CD4-positive, alpha-beta memory T cell (primary cell): ENCODE data around the gene MYLK. TPM values are rescaled to one million over a fixed set of nuclear protein-coding genes. Genes with fewer than 3 reads are reported as not detected.

Experiments
- CTCF ChIA-PET: fragments of 350-600 bp; sonication (Branson Sonifier 250); formaldehyde crosslinking; loops from one replicate; lab custom pipeline; 2021; ENCODE audit warnings: inconsistent platforms; ENCODE audit not compliant: partially characterized antibody; lab: Charles Lee
- POLR2A ChIA-PET: fragments of 350-600 bp; sonication (Branson Sonifier 250); formaldehyde crosslinking; loops from one replicate; lab custom pipeline; 2021; ENCODE audit not compliant: partially characterized antibody; lab: Charles Lee
- DNase-seq, 5 donors: peaks; one replicate each; pipeline versions ENCODE4 v3.0.0 to v3.0.0-alpha.2; 2020 to 2022; ENCODE audit warnings: mixed read lengths in 1 of 5
- H3K27ac ChIP-seq: one replicate; pipeline ENCODE4 v1.7.0; 2013; ENCODE audit warnings: low read depth, low read length
- H3K27me3 ChIP-seq: 2 replicates; pipeline ENCODE4 v1.7.0; 2013; ENCODE audit warnings: mild to moderate bottlenecking, low read length, moderate library complexity; ENCODE audit not compliant: insufficient read depth
- H3K36me3 ChIP-seq: 2 replicates; pipeline ENCODE4 v1.7.0; 2013; ENCODE audit warnings: mild to moderate bottlenecking, low read length, moderate library complexity; ENCODE audit not compliant: insufficient read depth
- H3K4me1 ChIP-seq: 2 replicates; pipeline ENCODE4 v1.7.0; 2013; ENCODE audit warnings: mild to moderate bottlenecking, low read length, moderate library complexity; ENCODE audit not compliant: insufficient read depth
- H3K4me3 ChIP-seq, 2 donors: one replicate each; pipeline ENCODE4 v1.7.0; 2013; ENCODE audit warnings: low read length in 2 of 2, mild to moderate bottlenecking in 1 of 2
- H3K9me3 ChIP-seq, 2 donors: one replicate each; pipeline ENCODE4 v1.7.0; 2013; ENCODE audit warnings: low read length in 2 of 2, control low read depth in 1 of 2; ENCODE audit not compliant: control insufficient read depth in 1 of 2
- H3K27ac Mint-ChIP-seq, 7 donors: one replicate each; pipeline ENCODE4 v1.8.0; 2020 to 2021; ENCODE audit warnings: mixed read lengths in 7 of 7, mild to moderate bottlenecking in 6 of 7, inconsistent platforms in 3 of 7, moderate library complexity in 3 of 7
- H3K27me3 Mint-ChIP-seq, 2 donors: one replicate each; pipeline ENCODE4 v1.8.0; 2020 to 2021; ENCODE audit warnings: mixed read lengths in 2 of 2
- H3K36me3 Mint-ChIP-seq, 2 donors: one replicate each; pipeline ENCODE4 v1.8.0; 2020 to 2021; ENCODE audit warnings: mixed read lengths in 2 of 2, inconsistent platforms in 1 of 2, mild to moderate bottlenecking in 1 of 2
- H3K4me1 Mint-ChIP-seq, 4 donors: one replicate each; pipeline ENCODE4 v1.8.0; 2020 to 2021; ENCODE audit warnings: mixed read lengths in 4 of 4, mild to moderate bottlenecking in 1 of 4
- H3K4me3 Mint-ChIP-seq, 8 donors: one replicate each; pipeline ENCODE4 v1.8.0; 2020 to 2021; ENCODE audit warnings: mixed read lengths in 8 of 8, mild to moderate bottlenecking in 7 of 8, moderate library complexity in 6 of 8, inconsistent platforms in 3 of 8
- H3K9me3 Mint-ChIP-seq, 8 donors: one replicate each; pipeline ENCODE4 v1.8.0; 2020 to 2021; ENCODE audit warnings: mixed read lengths in 8 of 8, mild to moderate bottlenecking in 5 of 8, inconsistent platforms in 3 of 8, moderate library complexity in 1 of 8
- intact Hi-C: fragments of 100-400 bp; cut with micrococcal nuclease; formaldehyde crosslinking; loops from one replicate; pipeline ENCODE4 v1.15.1; 2023
- polyA plus RNA-seq, 2 donors: library from polyadenylated mRNA; unstranded; fragments of 300-500 nt; fragmentation: Illumina TruSeq; gene quantifications; one replicate each; pipeline ENCODE4 v1.2.3, GENCODE V29; 2021
- total RNA-seq, 2 experiments: library from RNA; stranded (reverse); gene quantifications; one replicate each; pipeline ENCODE4 v1.2.3, GENCODE V29; 2021

Gene MYLK
- total and polyA plus RNA-seq, 4 experiments from 2014 or later, result 0.18 TPM; not detected in 3

DNA sequence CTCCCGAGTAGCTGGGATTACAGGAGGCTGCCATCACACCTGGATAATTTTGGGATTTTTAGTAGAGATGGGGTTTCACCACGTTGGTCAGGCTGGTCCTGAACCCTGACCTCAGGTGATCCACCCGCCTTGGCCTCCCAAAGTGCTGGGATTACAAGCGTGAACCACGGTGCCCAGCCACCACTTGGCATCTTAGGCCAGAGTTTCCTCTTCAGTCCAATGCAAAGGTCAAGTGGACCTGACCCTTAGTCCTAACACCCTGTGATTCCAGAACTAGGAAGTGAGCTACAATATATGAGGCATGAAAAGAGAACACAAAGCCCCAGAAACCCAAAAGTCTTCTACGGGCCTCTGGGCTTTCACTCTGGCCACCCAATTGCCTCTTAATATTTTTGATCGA, 5.3 kb downstream of the MYLK start:
- peaks cover 3 to 14% (median 6%) of the 10 kb centered on the region in 4 donors for H3K4me1 Mint-ChIP-seq
- H3K4me3 ChIP-seq, result no peak overlapping the region
- DNase-seq, result no peak
- H3K4me3 Mint-ChIP-seq, result no peak overlapping the region
- H3K27ac ChIP-seq, result no peak overlapping the region
- no peaks in the 10 kb centered on the region for H3K36me3 Mint-ChIP-seq
- H3K27ac Mint-ChIP-seq, result no peak overlapping the region
- peaks cover 28% of the 10 kb centered on the region in 2 donors for H3K27me3 Mint-ChIP-seq
- H3K4me1 ChIP-seq, result peaks cover 7% of the 10 kb centered on the region
- no peaks in the 10 kb centered on the region for H3K36me3 ChIP-seq
- peaks cover 0 to 3% (median 0%) of the 10 kb centered on the region in 8 donors for H3K9me3 Mint-ChIP-seq
- H3K9me3 ChIP-seq, result no peaks in the 10 kb centered on the region
- ChIA-PET POLR2A (no interaction called here), CTCF (no interaction called here)
- peaks cover 6% of the 10 kb centered on the region for H3K27me3 ChIP-seq
- intact Hi-C loops, result no loop called here

DNA sequence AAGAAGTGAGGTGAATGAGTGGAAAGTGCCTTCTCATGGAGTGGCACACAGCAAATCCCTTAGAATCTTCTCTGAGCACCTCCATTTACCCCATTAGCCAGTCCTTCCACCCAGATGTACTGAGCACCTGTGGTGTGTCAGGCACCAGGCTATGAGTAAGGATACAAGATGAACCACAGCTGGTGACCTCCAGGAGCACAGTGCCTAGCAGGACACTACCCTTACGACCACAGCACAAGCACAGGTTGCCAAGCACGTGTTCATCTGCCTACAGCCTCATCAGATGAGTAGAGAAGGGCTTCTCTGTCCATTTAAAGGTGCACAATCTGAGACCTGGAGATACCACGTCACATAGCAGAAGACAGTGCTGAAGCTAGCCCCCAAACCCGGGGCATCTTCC, 6.2 kb downstream of the MYLK start:
- H3K9me3 Mint-ChIP-seq, result no peaks in the 10 kb centered on the region
- Histone ChIP-seq H3K36me3 (no peaks in the 10 kb centered on the region), H3K27ac (no peak overlapping the region), H3K4me1 (no peaks in the 10 kb centered on the region), H3K4me3 (no peak overlapping the region), H3K9me3 (no peaks in the 10 kb centered on the region), H3K27me3 (no peaks in the 10 kb centered on the region)
- H3K27ac Mint-ChIP-seq, result no peak overlapping the region
- POLR2A ChIA-PET, result no interaction called here
- CTCF ChIA-PET, result no interaction called here
- H3K36me3 Mint-ChIP-seq, result no peaks in the 10 kb centered on the region
- intact Hi-C loops, result no loop called here
- DNase-seq, result no peak
- H3K4me1 Mint-ChIP-seq, result peaks cover 0 to 5% (median under 1%) of the 10 kb centered on the region in 4 donors
- peaks cover 23% of the 10 kb centered on the region in 2 donors for H3K27me3 Mint-ChIP-seq
- H3K4me3 Mint-ChIP-seq, result no peak overlapping the region

- Mint-ChIP-seq H3K4me3 (no peak overlapping the region), H3K4me1 (peaks cover 0 to under 1% (median 0%) of the 10 kb centered on the region in 4 donors), H3K36me3 (no peaks in the 10 kb centered on the region), H3K27ac (no peak overlapping the region), H3K9me3 (no peaks in the 10 kb centered on the region), H3K27me3 (peaks cover 19 to 20% of the 10 kb centered on the region in 2 donors)
- Histone ChIP-seq H3K27me3 (no peaks in the 10 kb centered on the region), H3K36me3 (no peaks in the 10 kb centered on the region), H3K27ac (no peak overlapping the region), H3K4me1 (no peaks in the 10 kb centered on the region), H3K9me3 (no peaks in the 10 kb centered on the region), H3K4me3 (no peak overlapping the region)
- DNase-seq, result no peak
- CTCF ChIA-PET, result no interaction called here
- POLR2A ChIA-PET, result no interaction called here
- intact Hi-C loops, result no loop called here
These were observed 6.7 kb downstream of the MYLK start for GRCh38 chr3:123877466-123877865.

GRCh38 chr3:123876858-123877257, 7.3 kb downstream of the MYLK start:
- H3K9me3 ChIP-seq, result no peaks in the 10 kb centered on the region
- H3K4me3 Mint-ChIP-seq, result no peak overlapping the region
- H3K36me3 Mint-ChIP-seq, result no peaks in the 10 kb centered on the region
- intact Hi-C loops, result no loop called here
- H3K27ac ChIP-seq, result no peak overlapping the region
- no peaks in the 10 kb centered on the region for H3K27me3 ChIP-seq
- no peak overlapping the region for H3K27ac Mint-ChIP-seq
- POLR2A ChIA-PET, result no interaction called here
- no peak overlapping the region for H3K4me3 ChIP-seq
- H3K4me1 ChIP-seq, result no peaks in the 10 kb centered on the region
- no peaks in the 10 kb centered on the region for H3K4me1 Mint-ChIP-seq
- no peak for DNase-seq
- peaks cover 0 to 2% (median 0%) of the 10 kb centered on the region in 8 donors for H3K9me3 Mint-ChIP-seq
- CTCF ChIA-PET, result no interaction called here
- no peaks in the 10 kb centered on the region for H3K36me3 ChIP-seq
- H3K27me3 Mint-ChIP-seq, result peaks cover 15 to 17% of the 10 kb centered on the region in 2 donors

- Mint-ChIP-seq H3K4me1 (no peaks in the 10 kb centered on the region), H3K36me3 (no peaks in the 10 kb centered on the region), H3K4me3 (no peak overlapping the region), H3K9me3 (peaks cover 0 to 2% (median 0%) of the 10 kb centered on the region in 8 donors), H3K27me3 (peaks cover 3 to 12% of the 10 kb centered on the region in 2 donors), H3K27ac (no peak overlapping the region)
- Histone ChIP-seq H3K4me3 (no peak overlapping the region), H3K36me3 (no peaks in the 10 kb centered on the region), H3K27me3 (no peaks in the 10 kb centered on the region), H3K9me3 (no peaks in the 10 kb centered on the region), H3K4me1 (no peaks in the 10 kb centered on the region), H3K27ac (no peak overlapping the region)
- CTCF ChIA-PET, result no interaction called here
- DNase-seq, result no peak
- POLR2A ChIA-PET, result no interaction called here
- intact Hi-C loops, result no loop called here
These were observed 11.5 kb downstream of the MYLK start for GRCh38 chr3:123872621-123873020.

DNA sequence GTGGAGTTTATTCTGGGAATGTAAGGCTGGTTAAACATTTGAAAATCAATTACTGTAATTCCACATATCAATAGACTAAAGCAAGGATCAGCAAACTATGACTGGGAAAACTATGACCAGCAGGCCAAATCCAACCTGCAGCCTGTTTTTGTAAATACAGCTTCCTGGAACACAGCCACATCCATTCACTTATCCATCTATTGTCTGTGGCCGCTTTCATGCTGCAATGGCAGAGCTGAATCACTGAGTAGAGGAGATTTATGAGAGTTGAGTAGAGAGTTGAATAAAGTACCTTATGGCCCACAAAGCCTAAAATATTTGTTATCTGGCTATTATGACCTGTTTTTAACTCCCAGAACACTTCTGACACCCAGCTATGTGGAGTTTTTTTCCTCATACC, 12.2 kb downstream of the MYLK start:
- no peak overlapping the region for H3K4me3 Mint-ChIP-seq
- Histone ChIP-seq H3K9me3 (no peaks in the 10 kb centered on the region), H3K36me3 (no peaks in the 10 kb centered on the region), H3K27ac (no peak overlapping the region), H3K4me1 (no peaks in the 10 kb centered on the region), H3K27me3 (no peaks in the 10 kb centered on the region), H3K4me3 (no peak overlapping the region)
- ChIA-PET CTCF (no interaction called here), POLR2A (no interaction called here)
- peaks cover 3 to 12% of the 10 kb centered on the region in 2 donors for H3K27me3 Mint-ChIP-seq
- no peak for DNase-seq
- intact Hi-C loops, result no loop called here
- peaks cover 0 to 2% (median 0%) of the 10 kb centered on the region in 8 donors for H3K9me3 Mint-ChIP-seq
- H3K4me1 Mint-ChIP-seq, result no peaks in the 10 kb centered on the region
- H3K36me3 Mint-ChIP-seq, result no peaks in the 10 kb centered on the region
- no peak overlapping the region for H3K27ac Mint-ChIP-seq

DNA sequence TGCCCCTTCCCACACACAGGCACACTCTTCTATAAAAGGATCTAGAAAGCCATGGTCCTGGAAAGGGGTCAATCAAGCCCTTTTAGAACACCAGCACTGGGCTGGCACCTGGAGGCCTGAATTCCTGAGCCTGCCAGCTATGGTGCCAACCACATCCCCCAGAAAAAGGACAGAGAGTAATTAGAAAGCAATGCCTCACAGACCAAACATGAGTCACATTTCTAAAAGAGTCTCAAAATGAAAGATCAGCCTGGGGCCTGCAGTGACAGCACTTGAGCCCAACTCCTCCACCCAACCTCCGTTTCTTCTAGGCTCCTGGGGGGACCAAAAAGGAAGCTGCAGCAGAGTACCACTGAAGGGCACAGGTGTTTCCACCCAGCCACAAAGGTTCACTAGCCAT, 14.1 kb downstream of the MYLK start:
- Histone ChIP-seq H3K27me3 (no peaks in the 10 kb centered on the region), H3K9me3 (no peaks in the 10 kb centered on the region), H3K4me3 (no peak overlapping the region), H3K36me3 (no peaks in the 10 kb centered on the region), H3K4me1 (no peaks in the 10 kb centered on the region), H3K27ac (no peak overlapping the region)
- Mint-ChIP-seq H3K27me3 (peaks cover 3 to 12% of the 10 kb centered on the region in 2 donors), H3K27ac (no peak overlapping the region), H3K9me3 (peaks cover 0 to 2% (median 0%) of the 10 kb centered on the region in 8 donors), H3K4me1 (no peaks in the 10 kb centered on the region), H3K4me3 (no peak overlapping the region), H3K36me3 (no peaks in the 10 kb centered on the region)
- CTCF ChIA-PET, result no interaction called here
- POLR2A ChIA-PET, result no interaction called here
- DNase-seq, result no peak
- intact Hi-C loops, result no loop called here

DNA sequence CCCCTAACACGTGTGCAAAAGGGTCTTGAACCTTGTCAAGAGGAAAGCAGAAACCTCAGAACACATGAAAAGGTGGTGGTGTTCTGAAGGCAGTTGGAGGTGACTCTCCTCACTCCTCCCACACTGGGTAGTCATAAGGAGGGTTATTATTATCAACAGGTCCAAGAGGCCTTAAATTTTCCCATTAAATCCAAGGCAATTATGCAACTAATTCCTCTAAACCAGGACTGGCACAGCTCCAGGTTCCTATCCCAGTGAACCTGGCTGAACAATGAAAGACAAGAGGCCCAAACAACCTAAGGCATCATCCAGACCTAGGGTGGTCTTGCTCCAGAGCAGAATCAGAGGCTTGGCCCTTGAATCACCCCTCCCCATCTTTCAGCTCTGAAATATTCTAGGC, 15.0 kb downstream of the MYLK start:
- Histone ChIP-seq H3K27ac (no peak overlapping the region), H3K27me3 (no peaks in the 10 kb centered on the region), H3K4me3 (no peak overlapping the region), H3K9me3 (no peaks in the 10 kb centered on the region), H3K4me1 (no peaks in the 10 kb centered on the region), H3K36me3 (no peaks in the 10 kb centered on the region)
- Mint-ChIP-seq H3K27me3 (peaks cover 3 to 12% of the 10 kb centered on the region in 2 donors), H3K4me1 (no peaks in the 10 kb centered on the region), H3K27ac (no peak overlapping the region), H3K9me3 (peaks cover 0 to 3% (median 0%) of the 10 kb centered on the region in 8 donors), H3K36me3 (no peaks in the 10 kb centered on the region), H3K4me3 (no peak overlapping the region)
- intact Hi-C loops, result no loop called here
- CTCF ChIA-PET, result no interaction called here
- no peak for DNase-seq
- POLR2A ChIA-PET, result no interaction called here
